GM18867 (cell line): ENCODE measurements around the gene GRIFIN.

Experiments
- ATAC-seq: cut with Tn5 transposase; IDR thresholded peaks from one replicate; pipeline ENCODE4 v1.9.1; 2021; ENCODE audit warnings: mild to moderate bottlenecking, moderate library complexity; ENCODE audit not compliant: unreplicated experiment

GRIFIN gene

GRCh38 chr7:2476298-2476697 is at the start of gene GRIFIN:
Gene GRIFIN (minus strand): TSS chr7:2476398. CDS start chr7:2476383, 15 bp downstream.
- ATAC-seq: no peak

GRCh38 chr7:2524808-2525657 is 48.8 kb upstream of the GRIFIN start:
- no peak for ATAC-seq

- ATAC-seq: no peak
Measured at GRCh38 chr7:2523941-2524807, 48.0 kb upstream of the GRIFIN start.

- ATAC-seq: no peak
Measured at GRCh38 chr7:2523461-2523936, 47.3 kb upstream of the GRIFIN start.

GRCh38 chr7:2522780-2523433 is 46.7 kb upstream of the GRIFIN start:
- ATAC-seq: no peak

GRCh38 chr7:2521952-2522591 is 45.9 kb upstream of the GRIFIN start:
- ATAC-seq: no peak

GRCh38 chr7:2521341-2521745 is 45.1 kb upstream of the GRIFIN start:
- ATAC-seq: no peak

- no peak for ATAC-seq
Measured at GRCh38 chr7:2520761-2521290, 44.6 kb upstream of the GRIFIN start.

- no peak for ATAC-seq
Measured at GRCh38 chr7:2520131-2520760, 44.0 kb upstream of the GRIFIN start.

GRCh38 chr7:2519119-2519930 is 43.1 kb upstream of the GRIFIN start, which contains the start of gene LFNG:
Gene LFNG (plus strand): TSS chr7:2519774. CDS start chr7:2519862, 88 bp downstream.
- ATAC-seq: peak; percentile 85

- no peak for ATAC-seq
Measured at GRCh38 chr7:2518737-2519118, 42.5 kb upstream of the GRIFIN start.

GRCh38 chr7:2517678-2518507 is 41.7 kb upstream of the GRIFIN start:
- no peak for ATAC-seq

- ATAC-seq: no peak
Measured at GRCh38 chr7:2517026-2517425, 40.8 kb upstream of the GRIFIN start.

- no peak for ATAC-seq
Measured at GRCh38 chr7:2516194-2516555, 40.0 kb upstream of the GRIFIN start.

- ATAC-seq: no peak
Measured at GRCh38 chr7:2515424-2516193, 39.4 kb upstream of the GRIFIN start.

- ATAC-seq: no peak
Measured at GRCh38 chr7:2514473-2515423, 38.5 kb upstream of the GRIFIN start.
